Suprapubic skin (tissue), 3 donors: ENCODE results near the gene MYO1F.

Source experiments
- CTCF ChIP-seq, 2 donors: fragments of 200-600 bp in 1 of 2; fragments of 450-650 bp in 1 of 2; sonication (generic) in 1 of 2; IDR thresholded peaks; one replicate each; pipeline ENCODE4 v1.5.1; 2016 to 2019; ENCODE audit warnings: antibody characterized with exemption in 2 of 2, mild to moderate bottlenecking in 1 of 2, moderate library complexity in 1 of 2
- EP300 ChIP-seq: sonication (generic); formaldehyde crosslinking; IDR thresholded peaks from one replicate; pipeline ENCODE4 v1.6.1; 2017; ENCODE audit warnings: antibody characterized with exemption
- POLR2A ChIP-seq, 2 donors: fragments of 450-650 bp; IDR thresholded peaks; one replicate each; pipeline ENCODE4 v1.6.1; 2017; ENCODE audit warnings: antibody characterized with exemption in 2 of 2, mild to moderate bottlenecking in 2 of 2, moderate library complexity in 2 of 2

GRCh38 chr19:8478598-8478997 is 98.6 kb downstream of the MYO1F start:
- no peak for TF ChIP-seq CTCF (IDR thresholded peaks at IDR 0.05)
- no peak for TF ChIP-seq EP300
- no peak for TF ChIP-seq POLR2A (IDR thresholded peaks at IDR 0.05)
